Tibial nerve (tissue), 4 donors: ENCODE data around the gene CCDC197. TPM values are rescaled to one million over a fixed set of nuclear protein-coding genes. Genes with fewer than 3 reads are reported as not detected.

ENCODE experiments used
- DNase-seq, 2 donors: peaks; one replicate each; pipeline ENCODE4 v3.0.0-alpha.2; 2019; ENCODE audit warnings: low spot score in 2 of 2
- H3K27ac ChIP-seq, 4 donors: fragments of 200-600 bp; sonication (generic) in 3 of 4; one replicate each; pipeline ENCODE4 v1.5.1; 2017 to 2019; ENCODE audit warnings: mild to moderate bottlenecking in 1 of 4
- H3K27me3 ChIP-seq, 2 donors: fragments of 200-600 bp; sonication (generic) in 1 of 2; one replicate each; pipeline versions ENCODE4 v1.5.1 to v1.6.0; 2017 to 2019
- H3K36me3 ChIP-seq, 3 donors: fragments of 200-600 bp; sonication (generic); one replicate each; pipeline ENCODE4 v1.5.1; 2018 to 2019
- H3K4me1 ChIP-seq, 4 donors: fragments of 200-600 bp; sonication (generic) in 3 of 4; one replicate each; pipeline ENCODE4 v1.5.1; 2017 to 2019
- H3K4me3 ChIP-seq, 4 donors: fragments of 200-600 bp; sonication (generic) in 3 of 4; one replicate each; pipeline ENCODE4 v1.5.1; 2017 to 2019; ENCODE audit warnings: mild to moderate bottlenecking in 1 of 4, moderate library complexity in 1 of 4
- H3K9me3 ChIP-seq, 4 donors: fragments of 200-600 bp; sonication (generic) in 3 of 4; one replicate each; pipeline ENCODE4 v1.5.1; 2017 to 2019
- CTCF ChIP-seq, 5 experiments: fragments of 200-600 bp in 3 of 5; fragments of 450-650 bp in 2 of 5; sonication (generic) in 3 of 5; IDR thresholded peaks; one replicate each; pipeline ENCODE4 v1.5.1; 2016 to 2019; ENCODE audit warnings: antibody characterized with exemption in 5 of 5, mild to moderate bottlenecking in 3 of 5, moderate library complexity in 2 of 5
- EP300 ChIP-seq, 2 donors: sonication (generic); formaldehyde crosslinking; IDR thresholded peaks; one replicate each; pipeline ENCODE4 v1.6.1; 2017; ENCODE audit warnings: antibody characterized with exemption in 2 of 2, mild to moderate bottlenecking in 1 of 2
- POLR2A ChIP-seq, 2 donors: fragments of 450-650 bp; IDR thresholded peaks; one replicate each; pipeline ENCODE4 v1.6.1; 2017; ENCODE audit warnings: antibody characterized with exemption in 2 of 2, mild to moderate bottlenecking in 2 of 2, moderate library complexity in 2 of 2
- WGBS, 2 donors: methylation state at CpG; one replicate each; pipeline ENCODE4 v1.1.5; 2018; 5-methylcytosine and 5-hydroxymethylcytosine counted together
- small RNA-seq: library from RNA; depleted of rRNA; stranded (forward); fragments of <200 nt; gene quantifications from one replicate; pipeline ENCODE3, GENCODE V24; 2016
- total RNA-seq, 4 donors: library from RNA; depleted of rRNA; stranded (reverse); fragments of >200 nt; gene quantifications; one replicate each; pipeline ENCODE4 v1.1.0, GENCODE V29; 2016

CCDC197 gene
- total RNA-seq, 4 donors from 2014 or later, result not detected

- no peak for TF ChIP-seq CTCF (IDR thresholded peaks at IDR 0.05)
- no peak for TF ChIP-seq POLR2A (IDR thresholded peaks at IDR 0.05)
- TF ChIP-seq EP300 (IDR thresholded peaks at IDR 0.05), result no peak
Observed at GRCh38 chr14:94056579-94057308, 59.6 kb downstream of the CCDC197 start.

GRCh38 chr14:94058128-94058673 lies 61.1 kb downstream of the CCDC197 start:
- no peak for TF ChIP-seq CTCF (IDR thresholded peaks at IDR 0.05)
- no peak for TF ChIP-seq POLR2A (IDR thresholded peaks at IDR 0.05)
- Histone ChIP-seq H3K27me3 (no peaks in the 10 kb centered on the region), H3K4me1 (peaks cover 0 to 50% (median 8%) of the 10 kb centered on the region in 4 donors), H3K27ac (no peak overlapping the region), H3K9me3 (no peaks in the 10 kb centered on the region), H3K36me3 (peaks cover 0 to 95% (median 41%) of the 10 kb centered on the region in 3 donors), H3K4me3 (no peak overlapping the region)
- WGBS, 2 donors, result 84 to 93% methylated on average over 1 of the region's 1 CpG
- DNase-seq, result no peak

More at GRCh38 chr14:94056579-94057308, 59.6 kb downstream of the CCDC197 start:
- Histone ChIP-seq H3K36me3 (peaks cover 0 to 99% (median 41%) of the 10 kb centered on the region in 3 donors), H3K9me3 (no peaks in the 10 kb centered on the region), H3K4me1 (peaks cover 0 to 39% (median 5%) of the 10 kb centered on the region in 4 donors), H3K27ac (peak overlapping the region in 3 of 4 donors; percentile 44 to 65 (median 60)), H3K4me3 (no peak overlapping the region), H3K27me3 (no peaks in the 10 kb centered on the region)
- no peak for DNase-seq
- WGBS, 2 donors, result 59 to 60% methylated on average over 6 of the region's 6 CpGs

Small RNA genes lying within 50 kb of the gene (small RNA-seq; reads per million reads assigned to genes)
- not detected for gene MIR4506

Other genes with a start within 250 kb of the CCDC197 start
- gene PRIMA1, start 208.8 kb upstream of the CCDC197 start, total RNA-seq, result 10 to 100 TPM; 21.1 to 46.8 (median 35.3) TPM
- gene FAM181A, start 70.0 kb upstream of the CCDC197 start, total RNA-seq, result not detected
- gene ASB2, start 20.7 kb upstream of the CCDC197 start, total RNA-seq, result 1 to 10 TPM in 2 of 4 donors, under 1 TPM in 1, not detected in 1; 0.60 to 2.1 (median 1.8) TPM
- gene OTUB2, start 29.0 kb downstream of the CCDC197 start, total RNA-seq, result under 1 TPM in 3 of 4 donors, not detected in 1; 0.21 to 0.66 (median 0.60) TPM
- gene DDX24, start 83.9 kb downstream of the CCDC197 start, total RNA-seq, result 100 to 1,000 TPM; 116 to 170 (median 151) TPM
- 10 to 100 TPM in 2 of 4 donors, 1 to 10 TPM in 2; 2.7 to 14.6 (median 7.2) TPM for gene IFI27L1, start 84.0 kb downstream of the CCDC197 start, total RNA-seq
- gene IFI27, start 113.4 kb downstream of the CCDC197 start, total RNA-seq, result 100 to 1,000 TPM; 118 to 502 (median 368) TPM
- gene IFI27L2, start 132.3 kb downstream of the CCDC197 start, total RNA-seq, result 100 to 1,000 TPM in 3 of 4 donors, 10 to 100 TPM in 1; 76.8 to 146 (median 129) TPM
- 1 to 10 TPM; 1.2 to 9.0 (median 3.4) TPM for gene PPP4R4, start 177.0 kb downstream of the CCDC197 start, total RNA-seq